Gastroesophageal sphincter (tissue), 4 donors: ENCODE measurements around the gene PDE1C. TPM values are rescaled to one million over a fixed set of nuclear protein-coding genes. Genes with fewer than 3 reads are reported as not detected.

Experiments used
- ATAC-seq: fragments of 150-250 bp; one replicate; pipeline ENCODE4 v1.9.1; 2016; ENCODE audit warnings: mild to moderate bottlenecking, moderate library complexity
- H3K27ac ChIP-seq, 4 donors: fragments of 200-600 bp; sonication (generic) in 3 of 4; 1 replicate in 3 of 4; 2 replicates in 1 of 4; pipeline ENCODE4 v1.5.1; 2016 to 2019
- H3K27me3 ChIP-seq: fragments of 200-600 bp; sonication (generic); one replicate; pipeline ENCODE4 v1.5.1; 2019
- H3K36me3 ChIP-seq, 2 donors: fragments of 200-600 bp; sonication (generic); one replicate each; pipeline ENCODE4 v1.5.1; 2019; ENCODE audit warnings: control low read depth in 1 of 2
- H3K4me1 ChIP-seq, 3 donors: fragments of 200-600 bp; sonication (generic); 1 replicate in 2 of 3; 2 replicates in 1 of 3; pipeline ENCODE4 v1.5.1; 2016 to 2019; ENCODE audit warnings: control low read depth in 2 of 3
- H3K4me3 ChIP-seq, 2 donors: fragments of 200-600 bp; sonication (generic); one replicate each; pipeline ENCODE4 v1.5.1; 2019; ENCODE audit warnings: mild to moderate bottlenecking in 1 of 2, moderate library complexity in 1 of 2
- H3K9me3 ChIP-seq, 3 donors: fragments of 200-600 bp; sonication (generic); one replicate each; pipeline ENCODE4 v1.5.1; 2017 to 2019; ENCODE audit warnings: control low read depth in 2 of 3
- CTCF ChIP-seq, 4 experiments: fragments of 200-600 bp in 2 of 4; fragments of 450-650 bp in 2 of 4; sonication (generic) in 1 of 4; IDR thresholded peaks; one replicate each; pipeline ENCODE4 v1.5.1; 2017 to 2019; ENCODE audit warnings: antibody characterized with exemption in 4 of 4, mild to moderate bottlenecking in 2 of 4, moderate library complexity in 2 of 4
- EP300 ChIP-seq: sonication (generic); formaldehyde crosslinking; IDR thresholded peaks from one replicate; pipeline ENCODE4 v1.6.1; 2017; ENCODE audit warnings: antibody characterized with exemption, mild to moderate bottlenecking
- POLR2A ChIP-seq, 2 donors: fragments of 450-650 bp; IDR thresholded peaks; one replicate each; pipeline ENCODE4 v1.6.1; 2017; ENCODE audit warnings: antibody characterized with exemption in 2 of 2, mild to moderate bottlenecking in 2 of 2, moderate library complexity in 1 of 2
- POLR2AphosphoS5 ChIP-seq: sonication (generic); formaldehyde crosslinking; IDR thresholded peaks from one replicate; pipeline ENCODE4 v1.6.1; 2017; ENCODE audit warnings: antibody characterized with exemption
- WGBS, 2 donors: methylation state at CpG; one replicate each; pipeline ENCODE4 v1.1.5; 2018; ENCODE audit warnings: low coverage in 1 of 2; 5-methylcytosine and 5-hydroxymethylcytosine counted together
- total RNA-seq, 4 donors: library from RNA; depleted of rRNA; stranded (reverse); fragments of >200 nt; gene quantifications; one replicate each; pipeline ENCODE4 v1.1.0, GENCODE V29; 2016

The PDE1C gene
- total RNA-seq, 4 donors from 2014 or later: 17.2 to 28.8 (median 21.7) TPM

DNA sequence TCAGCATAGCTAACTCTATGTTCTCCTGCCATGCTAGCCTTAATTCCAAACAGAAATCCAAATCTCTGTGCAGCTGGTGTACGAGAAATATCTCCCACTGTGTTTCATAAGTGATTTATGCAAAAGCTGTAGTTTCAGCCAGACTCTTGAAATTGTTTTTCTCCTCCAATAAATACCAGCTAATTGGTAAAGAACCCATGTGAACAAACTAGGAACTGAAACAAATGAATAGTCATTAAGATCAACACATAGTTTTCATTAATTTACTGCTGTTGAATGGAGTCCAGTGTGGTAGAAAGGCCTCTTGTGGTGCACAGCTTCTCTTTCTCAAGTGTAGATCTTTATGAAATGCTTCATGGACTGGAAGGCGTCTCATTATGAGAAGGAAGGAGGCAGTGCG is 364.8 kb downstream of the PDE1C start:
- TF ChIP-seq POLR2AphosphoS5 (no peak), POLR2A (IDR thresholded peaks at IDR 0.05) (no peak), CTCF (IDR thresholded peaks at IDR 0.05) (no peak), EP300 (no peak)
- ATAC-seq: no peak
- 85 to 93% methylated on average over 3 of the region's 3 CpGs for WGBS, 2 donors

GRCh38 chr7:31702354-31702753 is 367.9 kb downstream of the PDE1C start:
- H3K4me1 ChIP-seq: no peaks in the 10 kb centered on the region
- H3K36me3 ChIP-seq: no peaks in the 10 kb centered on the region
- WGBS, 2 donors: 71 to 80% methylated on average over 3 of the region's 3 CpGs
- H3K27ac ChIP-seq: no peak overlapping the region
- H3K9me3 ChIP-seq: no peaks in the 10 kb centered on the region
- no peak overlapping the region for H3K4me3 ChIP-seq
- no peak for ATAC-seq
- H3K27me3 ChIP-seq: no peaks in the 10 kb centered on the region
- TF ChIP-seq CTCF (IDR thresholded peaks at IDR 0.05) (no peak), POLR2A (IDR thresholded peaks at IDR 0.05) (no peak), POLR2AphosphoS5 (no peak), EP300 (no peak)

More for the DNA sequence above, 364.8 kb downstream of the PDE1C start:
- H3K27ac ChIP-seq: no peak overlapping the region
- H3K4me3 ChIP-seq: no peak overlapping the region
- H3K27me3 ChIP-seq: no peaks in the 10 kb centered on the region
- H3K4me1 ChIP-seq: no peaks in the 10 kb centered on the region
- H3K9me3 ChIP-seq: no peaks in the 10 kb centered on the region
- no peaks in the 10 kb centered on the region for H3K36me3 ChIP-seq
